Measurements from ENCODE around the gene FOXP3. TPM values are rescaled to one million over a fixed set of nuclear protein-coding genes. Genes with fewer than 3 reads are reported as not detected.

The FOXP3 gene
- total and polyA plus RNA-seq, 2 of the 8 experiments (the other 6 are each of a cell fraction or from before 2014, with no cell fraction given): 0.37 to 0.54 TPM

- Histone ChIP-seq H3K4me2 (ENCODE audit: insufficient read depth in 1 of 2, low read depth in 2 of 2, low read length in 2 of 2) (no peak overlapping the region), H3K23me2 (ENCODE audit: low read depth, low read length) (no peaks in the 10 kb centered on the region; the same call in 1 of the 2 replicates), H2AK5ac (ENCODE audit: low read depth, low read length) (no peak overlapping the region), H3K56ac (replicated peaks; ENCODE audit: insufficient read length, low read depth, low read length) (no peak overlapping the region), H3K27me3 (replicated peaks in 1 of 4; ENCODE audit: control insufficient read depth in 3 of 4, extremely low read depth in 1 of 4, insufficient read depth in 3 of 4, low read length in 3 of 4) (no peaks in the 10 kb centered on the region), H4K8ac (ENCODE audit: extremely low read depth, insufficient read depth, low read length) (no peak overlapping the region), H2BK120ac (replicated peaks; ENCODE audit: low read depth, low read length) (no peak overlapping the region), H3K18ac (ENCODE audit: extremely low read depth, low read length) (no peak overlapping the region), H3K4me3 (ENCODE audit: extremely low read depth in 1 of 4, insufficient read depth in 2 of 4, low read depth in 3 of 4, low read length in 4 of 4) (no peak overlapping the region), H3K9me3 (ENCODE audit: insufficient read depth in 2 of 2, low read depth in 1 of 2, low read length in 1 of 2) (no peaks in the 10 kb centered on the region), H3K79me2 (ENCODE audit: control insufficient read depth in 1 of 2, insufficient read depth in 2 of 2, low read length in 2 of 2) (no peaks in the 10 kb centered on the region), H4K5ac (ENCODE audit: insufficient read length, low read depth, low read length) (no peak overlapping the region), H2BK20ac (ENCODE audit: low read length) (no peak overlapping the region), H3K27ac (ENCODE audit: low read depth, low read length) (no peak overlapping the region), H3K14ac (ENCODE audit: insufficient read length) (no peak overlapping the region), H3K4me1 (replicated peaks in 1 of 4; ENCODE audit: control insufficient read depth in 3 of 4, insufficient read depth in 4 of 4, low read length in 3 of 4) (no peaks in the 10 kb centered on the region; a peak in 1 of 7 replicates), H3K4ac (replicated peaks; ENCODE audit: insufficient read length, low read depth, low read length) (no peak overlapping the region), H3K9ac (replicated peaks in 1 of 4; ENCODE audit: extremely low read depth in 1 of 4, low read depth in 3 of 4, low read length in 3 of 4) (no peak overlapping the region), H4K91ac (replicated peaks; ENCODE audit: insufficient read length, low read length) (no peak overlapping the region), H2BK15ac (ENCODE audit: low read length) (no peak overlapping the region), H2BK5ac (ENCODE audit: low read depth, low read length) (no peak overlapping the region), H2AFZ (ENCODE audit: low read length) (no peak overlapping the region), H2BK12ac (ENCODE audit: low read depth, low read length) (no peak overlapping the region), H3K23ac (ENCODE audit: insufficient read length) (no peak overlapping the region), H4K20me1 (replicated peaks in 1 of 2; ENCODE audit: control insufficient read depth in 1 of 2, insufficient read depth in 2 of 2, low read length in 2 of 2) (no peaks in the 10 kb centered on the region), H3K79me1 (ENCODE audit: low read depth, low read length) (no peaks in the 10 kb centered on the region), H3K36me3 (ENCODE audit: control insufficient read depth in 2 of 4, insufficient read depth in 4 of 4, low read length in 3 of 4) (no peaks in the 10 kb centered on the region)
- DNase-seq (ENCODE audit: low read depth in 1 of 2, low spot score in 2 of 2) (no peak), FAIRE-seq (no peak)
- ChIA-PET CTCF (ENCODE audit: partially characterized antibody) (interaction anchor here (1.4 kb wide), 1 partner anchor 57 kb away, joined by 4 read pairs; no protein-coding TSS in a partner anchor), POLR2A (ENCODE audit: partially characterized antibody) (interaction anchor here (1.0 to 1.2 kb wide), 3 partner anchors 10 to 83 kb away, joined by 3 to 4 read pairs (median 3); no protein-coding TSS in a partner anchor)
- 88% methylated on average over 4 of the region's 9 CpGs; no CpG with 5 or more reads in 1 of the 2 experiments for WGBS, 2 experiments (ENCODE audit: extremely low coverage in 1 of 2, insufficient coverage in 1 of 2, insufficient read length in 1 of 2, insufficient replicate concordance in 2 of 2, low coverage in 1 of 2, low lambda C conversion rate in 2 of 2, missing lambda C conversion rate in 1 of 2)
- TF ChIP-seq TCF12 (IDR thresholded peaks at IDR 0.05; ENCODE audit: low read depth, low read length): no peak
- no peak for TF ChIP-seq SP2 (IDR thresholded peaks at IDR 0.05; ENCODE audit: low read length)
- TF ChIP-seq JUN (IDR thresholded peaks at IDR 0.05; ENCODE audit: low read depth, low read length): no peak
- no peak for TF ChIP-seq FOSL1 (IDR thresholded peaks at IDR 0.05; ENCODE audit: insufficient read depth, low read depth, low read length)
- no peak for TF ChIP-seq POU5F1 (IDR thresholded peaks at IDR 0.05; ENCODE audit: low read depth, low read length)
- TF ChIP-seq EGR1 (IDR thresholded peaks at IDR 0.05; ENCODE audit: borderline replicate concordance, low read depth, low read length): no peak
- no peak for TF ChIP-seq GTF2F1 (IDR thresholded peaks at IDR 0.05; ENCODE audit: borderline replicate concordance, low read depth, low read length)
- no peak for TF ChIP-seq SP4 (IDR thresholded peaks at IDR 0.05; ENCODE audit: low read length)
- no peak for TF ChIP-seq POLR2A (IDR thresholded peaks at IDR 0.05; ENCODE audit: control extremely low read depth in 1 of 2, low read depth in 2 of 2, low read length in 2 of 2)
- TF ChIP-seq ZNF274 (IDR thresholded peaks at IDR 0.05; ENCODE audit: borderline replicate concordance, extremely low read depth, low read length): no peak
- no peak for TF ChIP-seq ASH2L (IDR thresholded peaks at IDR 0.05; ENCODE audit: low read length)
- no peak for TF ChIP-seq CHD2 (IDR thresholded peaks at IDR 0.05; ENCODE audit: low read length)
- TF ChIP-seq ATF2 (IDR thresholded peaks at IDR 0.05; ENCODE audit: low read length): no peak
- no peak for TF ChIP-seq EZH2 (IDR thresholded peaks at IDR 0.05; ENCODE audit: low read depth, low read length, severe bottlenecking)
These were observed 14.9 kb downstream of the FOXP3 start for GRCh38 chrX:49249616-49250015.

Measured in H1 (cell line).